GM18502 (cell line): ENCODE data around the gene C1orf35.
A peak's percentile ranks its signal among the peaks of the same experiment; 100 is the strongest.

Source experiments
- ATAC-seq: cut with Tn5 transposase; IDR thresholded peaks from one replicate; pipeline ENCODE4 v1.9.1; 2021; ENCODE audit warnings: mild to moderate bottlenecking; ENCODE audit not compliant: unreplicated experiment, poor library complexity

The C1orf35 gene

DNA sequence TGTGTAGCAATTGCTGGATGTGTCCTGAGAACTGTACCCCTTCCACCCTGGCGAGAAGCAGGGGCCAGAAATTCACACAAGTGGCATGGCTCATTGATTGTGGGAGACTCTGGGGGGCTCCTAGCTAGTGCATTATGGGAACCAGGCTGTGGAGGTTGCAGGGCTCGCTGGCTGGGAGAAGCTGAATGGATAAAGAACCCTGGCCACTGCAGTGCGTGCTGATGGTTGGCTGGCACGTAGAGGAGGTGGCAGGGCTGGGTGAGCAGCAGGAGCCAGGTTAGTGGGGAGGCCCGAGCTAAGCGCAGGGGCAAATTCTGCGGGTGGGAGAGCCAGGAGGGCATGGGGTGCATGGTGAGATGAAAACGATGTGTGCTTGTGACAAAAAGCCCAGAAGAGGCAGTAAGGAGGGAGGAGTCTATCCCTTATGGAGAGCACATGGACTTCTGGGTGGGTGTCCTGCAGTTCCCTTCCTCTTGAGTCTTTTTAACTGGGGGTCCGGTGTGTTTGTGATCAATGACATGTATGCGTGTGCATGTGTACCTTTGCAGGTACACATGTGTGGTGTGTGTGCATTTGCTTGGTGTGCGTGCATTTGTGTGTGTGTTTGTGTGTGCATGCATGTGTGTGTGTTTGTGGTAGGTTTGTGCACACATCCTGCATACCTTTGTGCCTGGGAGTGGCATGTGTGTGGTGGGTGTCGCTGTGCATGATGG, 40.5 kb upstream of the C1orf35 start:
- no peak for ATAC-seq

DNA sequence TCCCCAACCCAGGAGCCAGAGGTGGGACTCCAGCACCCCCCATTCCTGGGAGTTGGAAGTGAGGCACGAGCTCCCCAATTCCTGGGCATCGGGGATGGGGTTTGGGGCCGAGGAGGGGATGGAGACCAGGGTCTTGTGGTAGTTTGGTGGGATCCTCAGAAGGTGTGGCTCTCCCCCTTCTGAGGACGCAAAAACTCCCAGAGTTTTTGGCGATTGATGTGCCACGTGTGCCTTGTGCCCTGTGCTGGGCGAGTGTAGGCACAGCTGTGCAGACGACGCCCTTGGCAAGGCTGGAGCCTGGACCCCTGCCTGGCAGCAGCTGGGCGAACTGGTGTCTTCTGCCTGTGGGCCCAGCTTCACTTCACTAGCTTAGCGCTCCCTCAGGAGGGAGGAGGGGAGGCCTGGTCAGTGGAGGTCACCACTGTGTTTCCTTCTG, 39.6 kb upstream of the C1orf35 start:
- ATAC-seq, result no peak

DNA sequence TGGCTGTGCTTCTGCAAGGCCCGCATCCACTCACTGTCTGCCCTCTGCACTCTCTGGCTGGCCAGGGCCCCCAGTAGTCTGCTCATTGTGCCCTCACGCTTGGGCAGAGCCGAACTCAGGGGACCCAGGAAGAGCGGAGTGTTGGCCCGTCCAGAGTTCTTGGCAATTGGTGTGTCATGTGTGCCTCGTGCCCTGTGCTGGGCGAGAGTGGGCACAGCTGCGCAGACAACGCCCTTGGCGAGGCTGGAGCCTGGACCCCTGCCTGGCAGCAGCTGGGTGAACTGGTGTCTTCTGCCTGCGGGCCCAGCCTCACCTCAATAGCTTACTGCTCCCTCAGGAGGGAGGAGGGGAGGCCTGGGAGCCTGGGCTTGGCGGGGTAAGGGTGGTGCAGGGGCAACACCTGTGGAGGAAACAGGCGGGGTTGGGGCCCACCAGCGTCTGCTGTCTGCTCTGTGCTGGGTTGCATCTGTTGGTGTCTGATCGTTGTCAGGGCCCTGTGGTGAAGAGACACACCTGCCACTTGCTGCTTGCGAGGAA, 39.1 kb upstream of the C1orf35 start:
- ATAC-seq, result no peak

DNA sequence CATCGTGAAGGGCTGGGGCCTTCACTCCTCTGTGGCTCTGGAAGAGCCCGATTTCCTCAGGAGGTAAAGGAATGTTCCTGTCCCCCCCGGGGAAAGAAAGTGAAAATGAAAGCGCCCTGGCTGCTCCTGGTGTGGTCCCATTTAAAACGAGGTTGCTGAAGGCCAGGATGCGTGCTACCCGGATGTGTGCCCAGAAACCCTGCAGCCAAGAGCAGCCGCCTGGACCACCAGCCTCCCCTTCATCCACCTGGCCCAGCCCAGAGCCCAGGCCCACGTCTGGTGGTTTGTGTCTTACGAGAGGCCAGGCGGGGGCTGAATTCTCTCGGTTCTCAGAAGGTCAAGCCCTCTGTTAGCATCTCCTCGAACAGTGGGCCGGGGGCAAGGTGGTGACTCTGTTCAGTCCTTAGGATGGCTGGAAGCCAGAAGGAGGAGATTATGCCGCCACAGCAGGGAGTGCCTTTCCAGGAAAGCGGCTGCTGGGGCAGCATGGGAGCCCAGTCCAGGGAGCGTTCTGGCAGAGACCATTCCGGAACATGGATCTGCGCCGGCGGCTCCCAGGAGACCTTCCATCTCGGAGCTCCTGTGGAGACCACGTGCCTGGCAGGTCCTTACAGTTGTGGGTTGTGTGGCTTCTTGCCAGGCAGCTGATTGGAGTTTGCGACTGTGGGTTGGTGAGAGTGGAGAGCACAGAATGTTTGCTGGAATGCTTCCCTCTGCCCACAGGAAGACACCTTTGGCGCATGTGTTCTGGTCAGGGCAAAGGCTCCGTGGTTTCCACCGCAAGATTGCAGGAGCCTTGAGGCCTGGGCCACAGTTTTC, 38.3 kb upstream of the C1orf35 start:
- no peak for ATAC-seq

DNA sequence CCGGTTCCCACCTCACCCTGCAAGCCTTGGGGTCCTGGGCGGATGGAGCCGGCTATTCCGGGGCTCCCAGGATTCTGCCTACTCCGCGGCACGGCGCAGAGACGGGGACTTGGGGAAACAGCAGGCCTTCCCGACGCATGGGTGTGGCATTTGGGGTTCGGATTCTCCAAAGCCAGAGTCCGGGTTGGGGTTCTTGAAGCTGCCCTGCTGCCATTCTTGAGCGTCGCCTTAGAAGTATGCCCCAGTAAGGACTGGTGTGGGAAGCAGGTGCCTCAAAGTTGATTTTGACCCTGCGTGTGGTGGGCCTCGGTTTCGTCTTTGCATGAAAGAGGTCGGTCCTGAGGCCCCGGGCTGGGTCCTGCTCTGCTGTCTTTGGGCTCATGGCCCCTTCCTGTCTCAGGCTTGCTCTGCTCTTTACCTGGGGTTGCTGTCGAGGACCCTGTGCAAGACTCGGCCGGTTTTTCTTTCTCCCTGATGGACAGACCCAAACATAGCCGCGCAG, 37.6 kb upstream of the C1orf35 start:
- no peak for ATAC-seq

DNA sequence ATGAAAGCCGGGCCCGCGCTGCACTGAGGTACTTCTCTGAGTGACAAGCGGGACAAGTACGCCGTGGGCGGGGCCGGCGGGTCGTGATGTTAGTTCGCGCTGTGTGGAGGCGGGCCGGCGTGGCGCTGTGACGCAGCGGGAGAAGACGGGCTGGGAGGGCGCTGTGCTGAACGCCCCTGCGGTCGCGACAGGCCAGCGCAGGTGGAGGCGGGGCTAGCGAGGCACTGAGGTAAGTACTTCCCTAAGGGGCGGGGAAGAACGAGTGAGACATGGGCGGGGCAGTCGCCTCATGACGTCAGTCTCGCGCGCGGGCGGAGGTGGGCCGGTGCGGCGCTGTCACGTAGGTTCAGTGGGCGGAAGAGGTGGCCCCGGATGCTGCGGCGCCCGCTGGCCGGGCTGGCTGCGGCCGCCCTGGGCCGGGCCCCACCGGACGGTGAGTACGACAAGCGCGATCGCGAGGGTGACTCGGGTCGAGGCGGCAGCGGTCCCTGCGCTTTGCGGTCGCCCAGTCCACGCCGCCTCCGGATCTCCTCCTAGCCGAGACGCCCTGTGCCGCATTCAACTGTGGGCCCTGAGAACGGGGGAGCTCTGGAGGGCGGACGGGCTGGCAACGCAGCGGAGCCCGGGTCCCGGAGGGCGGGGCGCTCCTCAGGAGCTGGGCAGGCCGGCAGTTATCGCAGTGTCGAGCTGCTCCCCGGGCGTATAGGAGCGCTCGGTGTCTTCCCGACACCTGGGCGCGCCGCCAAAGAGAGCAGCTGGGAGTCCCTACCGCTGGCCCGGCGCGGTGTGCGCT, 37.0 kb upstream of the C1orf35 start, which contains the start of gene GUK1:
GUK1 (plus strand) TSS at position 349 of the 793 bp plus-strand sequence; CDS start at position 373, 24 bp downstream.
- ATAC-seq, result peak; percentile 94

DNA sequence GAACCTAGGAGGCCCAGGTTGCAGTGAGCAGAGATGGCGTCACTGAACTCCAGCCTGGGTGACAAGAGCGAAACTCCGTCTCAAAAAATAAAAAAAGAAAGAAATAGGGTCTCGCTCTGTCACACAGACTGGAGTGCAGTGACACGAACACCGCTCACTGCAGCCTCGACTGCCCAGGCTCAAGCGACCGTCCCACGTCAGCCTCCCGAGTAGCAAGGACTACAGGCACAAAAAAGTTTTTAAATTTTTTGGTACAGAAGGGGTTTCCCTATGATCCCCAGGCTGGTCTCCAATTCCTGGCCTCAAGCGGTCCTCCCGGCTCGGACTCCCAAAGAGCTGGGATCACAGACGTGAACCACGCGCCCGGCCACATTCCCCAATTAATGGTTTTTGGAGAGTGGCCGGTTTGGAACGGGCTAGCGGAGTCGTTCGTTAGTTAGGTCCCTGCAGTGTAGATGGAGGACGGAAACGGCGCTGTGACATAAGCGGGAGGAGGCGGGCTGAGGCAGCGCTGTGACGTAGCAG, 36.3 kb upstream of the C1orf35 start:
- no peak for ATAC-seq

DNA sequence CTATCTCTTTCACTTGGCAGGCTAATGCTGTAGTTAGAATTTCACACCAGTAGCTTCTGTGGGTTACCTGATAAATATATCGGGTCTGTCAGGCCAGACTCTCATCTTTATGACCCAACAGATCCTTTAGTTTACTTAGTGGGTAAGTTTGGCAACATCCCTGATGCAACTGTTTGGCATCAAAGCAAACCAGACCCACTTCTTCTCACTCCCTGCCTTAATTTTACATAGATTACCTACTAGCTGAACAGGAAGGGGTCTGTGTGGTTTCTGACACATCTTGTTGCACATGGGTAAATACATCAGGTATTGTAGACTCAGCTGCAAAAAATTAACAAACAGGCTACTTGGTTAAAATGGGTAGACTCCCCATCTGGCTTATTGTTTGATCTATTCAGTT, 33.8 kb upstream of the C1orf35 start:
- no peak for ATAC-seq

DNA sequence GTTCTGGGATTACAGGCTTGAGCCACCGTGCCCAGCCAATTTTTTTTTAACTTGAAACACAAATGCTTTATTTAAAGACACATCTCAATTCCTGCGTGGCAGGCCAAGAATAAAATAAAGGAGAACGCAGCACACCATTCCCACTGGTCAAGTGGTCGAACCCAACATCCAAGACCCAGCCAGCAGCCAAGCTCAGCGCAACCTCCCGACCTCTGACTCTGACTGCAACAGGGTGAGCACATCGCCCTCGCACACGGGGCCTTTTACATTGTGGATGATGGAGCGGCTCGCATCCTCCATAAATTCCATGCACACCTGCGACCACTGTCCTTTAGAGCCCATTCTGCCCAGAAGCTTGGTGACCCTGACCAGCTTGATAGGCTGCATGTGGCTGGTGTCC, 31.5 kb upstream of the C1orf35 start:
- no peak for ATAC-seq

DNA sequence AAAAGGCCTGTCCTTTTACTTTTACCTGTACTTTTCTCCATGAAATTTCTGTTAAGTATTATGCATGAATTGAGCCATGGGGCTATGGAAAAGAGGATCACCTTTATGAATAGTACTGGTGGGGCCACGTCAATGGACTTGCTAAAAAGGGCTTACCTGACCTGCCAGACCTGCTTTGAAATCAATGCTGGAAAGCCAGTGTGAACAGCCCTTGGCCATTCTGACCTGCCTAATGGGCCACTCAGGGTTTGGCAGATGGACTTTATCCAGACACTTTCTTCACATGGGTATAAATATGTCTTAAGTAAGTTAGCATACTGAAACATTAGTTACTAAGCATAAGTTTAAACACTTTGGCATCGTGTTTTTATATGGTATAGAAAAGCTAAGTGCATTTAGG, 28.6 kb upstream of the C1orf35 start:
- ATAC-seq, result no peak

DNA sequence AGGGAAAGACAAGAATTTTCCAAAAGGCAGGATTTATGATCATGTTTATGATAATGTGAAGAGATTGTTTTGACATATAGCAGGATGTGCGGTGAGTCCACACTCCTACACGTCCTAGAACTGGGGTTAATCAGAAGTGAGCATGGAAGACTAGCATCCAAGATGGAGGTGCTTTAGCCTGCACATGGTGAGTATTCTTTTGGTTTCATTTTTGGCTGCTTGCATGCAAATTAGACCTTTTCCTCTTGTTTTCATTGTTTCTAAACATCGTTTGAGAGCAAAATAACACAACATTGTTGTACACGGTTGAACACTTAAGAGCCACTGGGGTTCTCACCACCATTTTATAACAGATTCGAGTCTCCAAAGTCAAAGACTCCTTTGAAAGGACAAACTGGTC, 22.1 kb upstream of the C1orf35 start:
- no peak for ATAC-seq

DNA sequence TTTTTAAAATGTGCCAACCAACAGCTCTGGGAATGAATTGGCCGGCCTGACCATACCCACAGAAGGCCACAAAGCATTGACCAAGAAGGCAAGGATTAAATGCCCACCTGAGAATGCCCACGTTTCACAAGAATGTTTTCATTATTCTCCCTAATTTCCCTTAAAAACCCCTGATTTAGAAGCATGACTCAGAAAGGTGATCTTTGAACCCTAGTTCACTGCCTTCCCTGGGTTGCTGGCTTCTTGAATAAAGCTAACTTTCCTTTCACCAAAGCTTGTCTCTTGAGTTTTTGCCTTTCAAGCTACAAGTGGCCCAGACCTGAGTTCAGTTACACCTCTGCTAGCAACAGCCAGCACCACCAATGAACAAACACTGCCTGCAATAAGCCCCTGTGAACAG, 20.4 kb upstream of the C1orf35 start:
- no peak for ATAC-seq

DNA sequence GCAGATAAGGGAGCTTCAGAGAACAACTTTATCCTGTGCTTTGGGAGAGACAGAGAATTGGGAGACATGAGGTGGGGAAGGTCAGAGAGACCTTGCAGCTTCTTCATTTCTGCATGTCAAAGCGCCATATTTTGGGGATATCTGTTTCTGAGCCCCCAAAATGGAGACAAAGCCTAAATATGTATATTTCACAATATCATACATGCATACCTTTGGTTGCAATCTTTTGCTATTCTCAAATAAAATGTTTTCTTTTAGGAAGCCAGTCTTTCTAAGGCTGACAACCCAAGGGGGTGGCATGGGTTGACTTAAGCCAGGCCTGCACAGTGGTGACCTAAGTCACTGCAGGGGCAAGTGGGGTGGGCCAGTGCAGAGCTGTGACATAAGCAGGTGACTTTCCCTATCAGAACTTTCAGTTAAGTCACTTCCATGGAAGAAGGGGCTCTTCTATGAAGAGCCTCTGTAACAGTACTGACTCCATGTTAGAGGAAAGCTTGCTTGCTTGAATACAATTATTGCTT, 19.9 kb upstream of the C1orf35 start:
- ATAC-seq, result no peak

DNA sequence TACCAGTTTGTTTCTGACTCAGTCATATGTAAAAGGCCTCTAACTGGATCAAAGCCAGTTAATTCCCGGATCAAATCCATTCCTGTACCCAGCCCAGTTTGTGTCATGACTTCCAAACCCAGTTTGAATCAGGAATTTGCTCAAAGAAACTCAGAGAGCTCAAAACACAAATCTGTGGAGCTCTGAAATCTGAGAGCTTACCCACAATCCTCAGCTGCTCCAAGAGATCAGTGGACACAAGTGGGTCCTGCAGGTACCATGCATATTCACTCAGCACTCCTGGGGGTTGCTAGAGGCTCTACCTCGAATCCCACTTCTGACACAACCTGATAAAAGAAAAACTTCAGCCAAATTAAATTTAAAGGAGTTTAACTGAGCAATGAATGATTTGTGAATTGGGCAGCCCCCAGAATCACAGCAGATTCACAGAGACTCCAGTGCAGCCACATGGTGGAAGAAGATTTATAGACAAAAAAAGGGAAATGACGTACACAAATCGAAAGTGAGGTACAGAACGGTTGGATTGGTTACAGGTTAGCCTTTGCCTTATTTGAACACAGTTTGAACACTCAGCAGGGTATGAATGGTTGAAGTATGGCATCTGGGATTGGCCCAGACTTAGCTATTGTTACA, 17.8 kb upstream of the C1orf35 start:
- ATAC-seq, result no peak

DNA sequence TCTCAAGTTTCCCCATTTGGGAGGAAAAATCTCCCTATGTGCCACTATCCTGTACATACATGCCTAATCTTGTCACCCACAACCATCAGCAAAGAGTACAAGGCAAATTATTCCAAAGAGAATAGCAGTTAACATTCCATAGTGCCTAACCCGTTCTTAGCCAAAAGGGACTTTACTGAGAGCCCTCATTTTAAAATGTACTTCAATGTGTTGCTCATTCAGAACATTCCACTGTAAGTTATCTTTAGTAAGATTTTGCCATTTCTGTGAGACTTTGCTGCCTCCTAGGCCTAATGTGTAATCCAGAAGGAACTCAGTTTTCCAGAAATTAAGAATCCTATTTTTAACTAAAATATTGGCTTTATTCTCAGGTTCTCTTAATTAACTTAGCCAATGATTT, 17.2 kb upstream of the C1orf35 start:
- ATAC-seq, result no peak

DNA sequence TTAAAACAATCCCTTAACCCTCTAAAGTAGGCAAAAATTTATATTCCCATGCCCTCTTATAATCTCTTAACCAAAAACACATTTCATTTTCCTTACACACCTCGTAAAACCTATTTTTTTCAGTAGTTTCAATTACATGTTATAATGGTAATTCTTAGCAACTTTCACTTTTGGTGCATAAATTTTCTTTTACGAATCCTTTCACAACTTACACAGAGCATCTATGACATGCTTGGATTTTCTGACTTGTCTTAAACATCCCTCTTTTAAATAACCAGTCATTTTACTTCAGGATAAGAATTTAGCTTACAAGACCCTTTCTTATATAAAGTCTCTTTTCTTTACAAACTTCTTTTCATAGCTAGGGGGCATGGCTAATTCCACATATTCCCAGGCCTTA, 14.9 kb upstream of the C1orf35 start:
- ATAC-seq, result no peak

DNA sequence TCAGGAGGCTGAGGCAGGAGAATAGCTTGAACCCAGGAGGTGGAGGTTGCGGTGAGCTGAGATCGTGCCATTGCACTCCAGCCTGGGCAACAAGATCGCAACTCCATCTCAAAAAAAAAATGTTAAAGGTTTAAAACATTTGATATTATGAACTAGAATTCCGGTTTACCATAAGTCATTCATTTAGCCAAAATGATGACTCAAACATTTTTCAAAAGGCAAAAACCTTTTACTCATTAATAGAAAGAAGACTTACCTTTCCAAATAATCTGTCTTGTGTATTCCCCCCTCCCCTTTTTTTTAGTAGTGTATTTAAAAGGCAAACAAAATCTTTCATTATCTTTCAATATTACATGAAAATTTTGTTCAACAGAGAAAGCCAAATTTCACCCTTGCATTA, 14.2 kb upstream of the C1orf35 start:
- no peak for ATAC-seq

DNA sequence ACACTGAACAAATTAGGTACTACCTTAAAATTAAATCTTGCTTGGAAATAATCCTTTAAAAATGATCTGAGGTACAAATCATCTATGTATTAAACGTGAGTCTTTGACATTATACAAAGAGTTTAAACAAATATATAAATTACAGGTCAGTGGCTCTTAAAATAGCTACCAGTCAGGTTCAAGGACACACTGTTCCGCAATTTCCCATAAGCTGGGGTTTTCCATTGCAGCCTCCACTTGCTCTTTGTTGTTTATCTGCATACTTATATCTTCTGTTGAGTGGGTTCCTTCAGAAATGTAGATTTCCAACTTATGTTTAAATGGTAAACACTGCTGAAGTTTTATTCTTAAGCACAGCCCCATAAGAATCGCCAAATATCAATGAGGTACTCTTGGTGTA, 11.7 kb upstream of the C1orf35 start:
- ATAC-seq, result no peak

DNA sequence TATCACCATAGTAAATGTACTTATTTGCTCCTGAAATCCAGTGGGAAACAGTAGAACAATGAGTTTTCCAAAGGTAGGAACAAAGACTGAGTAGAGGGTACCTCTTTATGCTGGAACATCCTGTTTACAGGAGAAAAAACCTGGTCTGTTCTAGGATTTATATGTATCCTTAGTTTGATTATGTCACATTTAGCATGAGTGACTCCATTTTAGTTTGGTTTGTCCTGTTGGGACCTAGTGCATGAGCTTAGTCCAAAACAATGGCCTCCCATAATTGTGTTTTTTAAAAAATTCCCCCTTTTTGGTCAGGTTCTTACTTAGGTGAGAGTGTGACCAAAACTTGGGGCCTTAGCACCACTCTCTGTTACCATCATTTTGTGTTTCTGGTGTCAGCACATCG, 9.5 kb upstream of the C1orf35 start:
- no peak for ATAC-seq

DNA sequence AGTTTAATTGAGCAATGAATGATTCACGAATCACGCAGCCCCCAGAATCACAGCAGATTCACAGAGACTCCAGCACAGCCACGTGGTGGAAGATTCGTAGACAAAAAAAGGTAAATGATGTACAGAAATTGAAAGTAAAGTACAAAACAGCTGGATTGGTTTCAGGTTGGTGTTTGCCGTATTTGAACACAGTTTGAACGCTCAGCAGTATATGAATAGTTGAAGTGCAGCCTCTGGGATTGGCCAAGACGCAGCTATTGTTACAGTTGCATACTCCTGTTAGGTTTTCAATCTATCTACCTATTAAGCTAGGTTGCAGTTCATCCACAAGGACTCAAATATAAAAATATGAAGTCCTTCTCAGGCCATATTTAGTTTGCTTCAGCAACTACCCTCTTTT, 9.0 kb upstream of the C1orf35 start:
- no peak for ATAC-seq
